AG09309 (cell line): ENCODE measurements around the gene EPHB1.

Experiments
- DNase-seq: peaks from one replicate; pipeline ENCODE4 v3.0.0-alpha.2; 2010; ENCODE audit warnings: low read depth
- H3K4me3 ChIP-seq: 2 replicates; pipeline ENCODE4 v1.5.1; 2011; ENCODE audit warnings: mild to moderate bottlenecking, low read depth, low read length, moderate library complexity; ENCODE audit not compliant: control insufficient read depth
- TF ChIP-seq, protein P1 (sequence below): IDR thresholded peaks from 2 replicates; pipeline ENCODE4 v1.5.1; 2011; ENCODE audit warnings: mild to moderate bottlenecking, low read depth, low read length, inconsistent platforms; ENCODE audit not compliant: insufficient read depth, control insufficient read depth; ENCODE audit errors: missing control alignments

The EPHB1 gene

GRCh38 chr3:135079095-135079494, 284.0 kb downstream of the EPHB1 start:
- TF ChIP-seq, protein P1, sequence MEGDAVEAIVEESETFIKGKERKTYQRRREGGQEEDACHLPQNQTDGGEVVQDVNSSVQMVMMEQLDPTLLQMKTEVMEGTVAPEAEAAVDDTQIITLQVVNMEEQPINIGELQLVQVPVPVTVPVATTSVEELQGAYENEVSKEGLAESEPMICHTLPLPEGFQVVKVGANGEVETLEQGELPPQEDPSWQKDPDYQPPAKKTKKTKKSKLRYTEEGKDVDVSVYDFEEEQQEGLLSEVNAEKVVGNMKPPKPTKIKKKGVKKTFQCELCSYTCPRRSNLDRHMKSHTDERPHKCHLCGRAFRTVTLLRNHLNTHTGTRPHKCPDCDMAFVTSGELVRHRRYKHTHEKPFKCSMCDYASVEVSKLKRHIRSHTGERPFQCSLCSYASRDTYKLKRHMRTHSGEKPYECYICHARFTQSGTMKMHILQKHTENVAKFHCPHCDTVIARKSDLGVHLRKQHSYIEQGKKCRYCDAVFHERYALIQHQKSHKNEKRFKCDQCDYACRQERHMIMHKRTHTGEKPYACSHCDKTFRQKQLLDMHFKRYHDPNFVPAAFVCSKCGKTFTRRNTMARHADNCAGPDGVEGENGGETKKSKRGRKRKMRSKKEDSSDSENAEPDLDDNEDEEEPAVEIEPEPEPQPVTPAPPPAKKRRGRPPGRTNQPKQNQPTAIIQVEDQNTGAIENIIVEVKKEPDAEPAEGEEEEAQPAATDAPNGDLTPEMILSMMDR, result no peak

GRCh38 chr3:135081451-135081850, 286.4 kb downstream of the EPHB1 start:
- H3K4me3 ChIP-seq, result no peak overlapping the region
- no peak for DNase-seq
- TF ChIP-seq, protein P1, result no peak

More at GRCh38 chr3:135079095-135079494, 284.0 kb downstream of the EPHB1 start:
- DNase-seq, result no peak
- H3K4me3 ChIP-seq, result no peak overlapping the region

DNA sequence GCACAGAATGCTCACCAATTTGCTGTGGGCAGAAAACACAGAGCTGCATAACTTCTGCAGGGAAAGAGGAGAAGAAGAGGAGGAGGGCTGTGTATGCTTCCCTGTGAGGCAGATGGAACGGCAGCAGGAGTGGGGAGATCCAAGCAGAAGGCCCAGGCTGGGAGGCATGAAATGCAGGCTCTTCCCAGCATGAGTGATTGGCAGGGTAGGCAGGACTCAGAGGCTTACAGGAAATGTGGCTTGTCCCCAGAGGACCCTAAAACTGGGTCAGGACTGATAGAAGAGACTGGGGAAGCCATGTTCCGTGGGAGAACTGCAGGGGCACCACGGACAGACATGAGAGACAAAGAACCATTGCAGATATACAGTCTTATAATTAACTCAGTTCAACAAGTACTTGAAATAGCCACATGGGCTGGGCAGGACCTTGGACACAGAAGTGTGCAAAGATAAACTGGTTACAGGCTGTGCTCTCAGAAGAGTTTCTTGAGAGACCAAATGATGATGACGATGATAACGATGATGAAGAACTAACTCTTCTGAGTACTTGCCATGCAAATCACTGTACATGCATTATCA, 286.9 kb downstream of the EPHB1 start:
- no peak for DNase-seq
- H3K4me3 ChIP-seq, result no peak overlapping the region
- TF ChIP-seq, protein P1, result no peak

DNA sequence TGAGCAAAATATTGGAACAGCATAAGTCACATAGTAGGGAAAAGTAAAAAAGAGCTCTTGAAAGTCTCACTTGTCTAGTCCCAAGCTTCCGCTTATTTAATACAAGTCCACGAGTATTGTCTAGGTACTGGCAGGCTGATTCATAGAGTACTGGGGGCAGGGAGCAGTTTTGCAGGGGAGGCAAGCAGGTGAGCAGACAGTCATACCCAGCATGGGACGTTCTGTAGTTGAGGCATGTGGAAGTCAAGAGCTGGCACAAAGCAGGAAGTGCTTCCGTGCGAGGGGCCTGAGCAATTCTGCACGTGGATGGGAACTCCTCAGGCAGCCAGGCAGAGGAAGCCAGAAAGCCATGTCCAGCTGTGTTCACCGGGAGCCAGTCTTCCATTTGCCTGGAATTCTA, 287.6 kb downstream of the EPHB1 start:
- no peak for DNase-seq
- no peak overlapping the region for H3K4me3 ChIP-seq
- TF ChIP-seq, protein P1, result no peak

DNA sequence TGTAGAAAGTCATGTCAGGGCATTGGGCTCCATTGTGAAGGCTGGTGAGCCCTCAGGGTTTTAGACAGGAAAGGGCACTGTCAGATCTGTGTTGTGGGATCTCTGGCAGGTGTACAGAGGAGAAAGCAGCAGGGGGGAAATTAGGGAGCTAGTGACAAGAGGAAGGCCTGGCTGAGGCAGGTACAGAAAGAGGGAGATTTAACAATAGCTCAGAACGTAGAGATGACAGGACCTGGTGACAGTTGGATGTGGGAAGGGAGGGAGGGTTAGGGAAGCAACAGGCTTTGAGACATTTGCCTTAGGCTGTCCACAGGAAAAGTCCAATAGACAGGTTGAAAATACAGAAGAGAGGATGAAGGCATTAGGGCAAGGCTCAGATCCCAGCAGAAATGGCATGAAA, 288.1 kb downstream of the EPHB1 start:
- TF ChIP-seq, protein P1, result no peak
- no peak for DNase-seq
- H3K4me3 ChIP-seq, result no peak overlapping the region

DNA sequence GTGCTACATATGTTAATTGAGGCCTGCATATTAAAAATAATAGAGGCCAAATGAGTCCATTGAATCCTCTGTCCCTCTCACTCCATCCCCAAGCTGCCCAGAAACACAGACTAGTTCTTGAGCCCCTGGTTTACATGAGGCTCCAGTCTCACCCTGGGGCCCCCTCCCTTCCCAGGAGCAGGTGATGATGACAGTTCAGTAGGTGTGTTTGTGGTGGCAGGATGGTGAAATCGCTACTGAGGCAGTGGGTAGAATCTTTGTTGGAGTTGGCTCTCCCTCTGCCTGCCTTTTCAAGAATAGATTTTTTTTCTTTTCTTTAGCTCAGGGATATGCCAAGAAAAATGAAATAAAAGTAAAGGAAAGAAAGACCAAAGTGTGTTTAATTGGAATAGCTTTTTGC, 288.7 kb downstream of the EPHB1 start:
- H3K4me3 ChIP-seq, result no peak overlapping the region
- no peak for DNase-seq
- TF ChIP-seq, protein P1, result no peak

DNA sequence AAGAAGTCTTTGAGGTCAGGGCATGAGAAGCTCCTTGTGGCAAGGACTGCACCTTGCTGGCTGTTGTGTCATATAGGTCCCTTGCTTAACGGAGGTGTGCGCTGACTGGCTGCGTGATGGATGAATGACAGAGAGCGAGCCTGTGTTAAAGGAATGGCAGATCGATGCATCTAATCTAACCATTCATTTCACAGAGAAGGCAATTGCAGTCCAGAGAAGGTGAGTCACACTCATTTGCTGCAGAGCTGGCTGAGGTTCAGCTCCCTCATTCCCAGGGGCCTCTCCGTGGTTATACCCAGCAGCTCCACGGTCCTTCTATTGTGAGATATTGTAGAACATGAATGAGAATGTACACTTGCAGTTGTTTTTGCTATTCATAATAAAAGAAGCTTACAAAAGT, 289.3 kb downstream of the EPHB1 start:
- TF ChIP-seq, protein P1, result no peak
- H3K4me3 ChIP-seq, result no peak overlapping the region
- DNase-seq, result no peak
